GM10266 (cell line): ENCODE data around the gene S1PR2.

Source experiments
- DNase-seq: peaks from one replicate; pipeline ENCODE4 v3.0.0; 2012; ENCODE audit errors: extremely low spot score
- CTCF ChIP-seq: IDR thresholded peaks from 2 replicates; pipeline ENCODE4 v1.5.1; 2012; ENCODE audit warnings: mild to moderate bottlenecking, low read depth; ENCODE audit not compliant: control insufficient read depth, insufficient read depth; ENCODE audit errors: missing control alignments

Gene S1PR2

GRCh38 chr19:10230861-10231611, at the start of gene S1PR2:
TSS of gene S1PR2 (minus strand) at chr19:10231331. CDS start at chr19:10224905, 6,426 bp downstream.
- peak; percentile 92 for DNase-seq
- TF ChIP-seq CTCF: peak; percentile 0

- TF ChIP-seq CTCF: no peak
- DNase-seq: no peak
These were observed 48.8 kb upstream of the S1PR2 start for GRCh38 chr19:10279737-10280442.

- TF ChIP-seq CTCF: no peak
- no peak for DNase-seq
These were observed 47.8 kb upstream of the S1PR2 start for GRCh38 chr19:10278935-10279334.

- no peak for DNase-seq
- TF ChIP-seq CTCF: no peak
These were observed 46.9 kb upstream of the S1PR2 start for GRCh38 chr19:10277795-10278589.

- no peak for TF ChIP-seq CTCF
- DNase-seq: no peak
These were observed 43.5 kb upstream of the S1PR2 start for GRCh38 chr19:10274589-10274988.

GRCh38 chr19:10271543-10272086, 40.5 kb upstream of the S1PR2 start:
- peak; percentile 55 for DNase-seq
- no peak for TF ChIP-seq CTCF
